Mesodermal cell (in vitro differentiated cells): ENCODE data around the gene NEMP2. TPM values are rescaled to one million over a fixed set of nuclear protein-coding genes. Genes with fewer than 3 reads are reported as not detected.

ENCODE experiments used
- H3K27ac ChIP-seq: 2 replicates; pipeline ENCODE4 v1.7.0; 2013; ENCODE audit warnings: mild to moderate bottlenecking, low read depth, low read length, moderate library complexity; ENCODE audit not compliant: severe bottlenecking
- H3K36me3 ChIP-seq: 2 replicates; pipeline ENCODE4 v1.7.1; 2013; ENCODE audit warnings: mild to moderate bottlenecking, low read length, moderate library complexity; ENCODE audit not compliant: control insufficient read depth, insufficient read depth
- H3K4me1 ChIP-seq: one replicate; pipeline ENCODE4 v1.7.1; 2013; ENCODE audit warnings: mild to moderate bottlenecking, low read length; ENCODE audit not compliant: insufficient read depth, control insufficient read depth, poor library complexity, severe bottlenecking
- H3K4me3 ChIP-seq: 2 replicates; pipeline ENCODE4 v1.7.0; 2013; ENCODE audit warnings: low read length, control low read depth, mild to moderate bottlenecking; ENCODE audit not compliant: insufficient read depth, poor library complexity, severe bottlenecking; ENCODE audit errors: extremely low read depth
- H3K9me3 ChIP-seq: 2 replicates; pipeline ENCODE4 v1.7.1; 2013; ENCODE audit warnings: mild to moderate bottlenecking, low read length, moderate library complexity; ENCODE audit not compliant: control insufficient read depth
- whole genome bisulfite sequencing, 2 experiments: methylation state at CpG; one replicate each; pipeline ENCODE4 v1.1.5; 2013; ENCODE audit warnings: missing lambda C conversion rate in 2 of 2; ENCODE audit not compliant: insufficient coverage in 2 of 2; 5-methylcytosine and 5-hydroxymethylcytosine counted together
- polyA plus RNA-seq, 2 experiments: library from polyadenylated mRNA; stranded (reverse); fragments of 50-300 nt; gene quantifications; one replicate each; pipeline ENCODE4 v1.2.3, GENCODE V29; 2013

The NEMP2 gene, protein sequence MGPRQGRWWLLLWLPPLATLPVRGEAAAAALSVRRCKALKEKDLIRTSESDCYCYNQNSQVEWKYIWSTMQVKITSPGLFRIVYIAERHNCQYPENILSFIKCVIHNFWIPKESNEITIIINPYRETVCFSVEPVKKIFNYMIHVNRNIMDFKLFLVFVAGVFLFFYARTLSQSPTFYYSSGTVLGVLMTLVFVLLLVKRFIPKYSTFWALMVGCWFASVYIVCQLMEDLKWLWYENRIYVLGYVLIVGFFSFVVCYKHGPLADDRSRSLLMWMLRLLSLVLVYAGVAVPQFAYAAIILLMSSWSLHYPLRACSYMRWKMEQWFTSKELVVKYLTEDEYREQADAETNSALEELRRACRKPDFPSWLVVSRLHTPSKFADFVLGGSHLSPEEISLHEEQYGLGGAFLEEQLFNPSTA
- polyA plus RNA-seq (2013, experiment 1 of 2), result 2.9 TPM
- polyA plus RNA-seq (2013, experiment 2 of 2), result 3.5 TPM

DNA sequence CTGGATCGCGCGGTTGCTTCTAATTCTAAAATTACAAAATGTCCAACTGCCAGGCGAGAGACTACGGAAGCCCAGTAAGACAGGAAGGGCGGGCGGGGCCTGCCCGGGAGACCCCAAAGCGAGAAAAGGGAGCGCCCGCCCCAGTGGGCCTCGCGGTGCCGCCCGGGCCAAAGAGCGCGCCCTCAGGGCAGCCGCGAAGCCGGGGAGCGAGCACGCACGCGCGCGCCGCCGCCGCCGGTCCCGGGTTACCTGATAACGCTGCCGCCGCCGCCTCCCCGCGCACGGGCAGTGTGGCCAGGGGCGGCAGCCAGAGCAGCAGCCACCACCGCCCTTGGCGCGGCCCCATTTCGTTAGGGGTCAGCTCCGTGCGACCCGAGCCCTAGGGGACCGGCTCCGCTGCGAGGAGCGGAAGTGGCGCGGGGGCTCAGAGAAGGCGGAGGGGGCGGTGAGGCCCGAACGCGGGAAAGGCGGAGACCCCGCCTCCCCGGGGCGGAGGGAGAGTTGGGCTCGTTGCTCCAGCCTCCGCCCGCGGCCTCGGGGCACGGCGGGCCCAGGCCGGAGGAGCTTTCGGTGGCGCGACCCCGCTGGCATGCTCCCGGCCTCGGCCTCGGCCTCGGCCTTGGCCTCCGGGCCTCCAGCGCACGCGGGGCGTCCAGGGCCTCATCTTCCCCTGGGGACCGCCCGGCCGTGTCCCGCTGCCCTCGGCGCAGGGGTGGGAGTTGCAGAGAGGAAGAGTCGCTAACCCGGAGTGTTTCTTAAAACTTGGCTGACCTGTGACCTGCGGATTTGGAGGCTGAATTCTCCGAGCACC lies at the start of gene NEMP2:
Gene NEMP2, minus strand, starts transcription at position 413 of the 811 bp plus-strand sequence. Its CDS starts 67 bp downstream, at position 346.
- H3K36me3 ChIP-seq, result no peaks in the 10 kb centered on the region
- 1% methylated on average over 53 to 66 of the region's 92 CpGs for WGBS, 2 experiments
- H3K27ac ChIP-seq, result peak within 1 kb of the TSS; percentile 90
- H3K4me1 ChIP-seq, result peaks cover 11% of the 10 kb centered on the region
- peaks cover 14% of the 10 kb centered on the region for H3K9me3 ChIP-seq
- H3K4me3 ChIP-seq, result peak within 1 kb of the TSS; percentile 56

DNA sequence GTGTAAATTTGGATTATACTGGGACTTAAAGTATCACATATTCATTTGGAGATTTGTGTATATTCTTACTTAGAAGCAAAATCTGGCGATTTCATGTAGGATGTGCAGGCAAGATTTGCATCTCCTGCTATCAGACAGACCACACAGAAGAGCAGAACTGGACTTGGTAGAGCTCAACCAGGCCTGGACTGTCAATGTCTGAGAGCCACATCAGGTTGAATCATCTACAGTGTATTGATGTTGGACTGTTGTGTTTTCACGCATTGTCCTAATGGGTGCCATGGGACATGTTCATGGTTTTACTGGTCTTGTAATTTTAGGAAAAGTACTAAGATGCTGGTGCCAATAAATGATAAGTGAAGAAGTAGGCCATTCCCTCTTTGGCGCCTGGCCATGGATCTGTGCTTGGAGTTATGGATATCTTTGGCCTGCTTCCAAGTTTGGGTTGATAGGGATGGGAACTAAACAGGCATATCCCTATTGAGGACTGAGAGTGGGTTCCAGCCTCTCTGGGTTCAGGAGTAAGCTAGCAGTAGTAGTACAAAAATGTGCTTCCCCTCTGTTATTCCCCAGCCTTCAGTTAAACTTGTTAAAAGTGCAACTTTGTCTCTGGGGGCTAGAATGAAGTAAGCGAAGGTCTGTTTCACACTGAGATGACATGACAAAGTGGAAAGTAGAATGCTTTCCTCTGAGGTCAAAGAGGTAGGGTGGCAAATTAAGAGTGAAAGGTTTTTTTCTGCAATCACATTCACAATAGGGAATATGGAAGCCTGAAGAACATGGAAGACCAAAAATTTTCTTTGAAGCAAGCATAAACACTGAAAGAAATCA lies 49.2 kb upstream of the NEMP2 start:
- H3K4me1 ChIP-seq, result no peaks in the 10 kb centered on the region
- WGBS, 2 experiments, result 86 to 97% methylated on average over 2 to 3 of the region's 4 CpGs
- no peak overlapping the region for H3K27ac ChIP-seq
- H3K9me3 ChIP-seq, result no peaks in the 10 kb centered on the region
- H3K4me3 ChIP-seq, result no peak overlapping the region
- no peaks in the 10 kb centered on the region for H3K36me3 ChIP-seq

GRCh38 chr2:190582736-190583506 lies 48.4 kb upstream of the NEMP2 start:
- Histone ChIP-seq H3K27ac (no peak overlapping the region), H3K36me3 (no peaks in the 10 kb centered on the region), H3K9me3 (no peaks in the 10 kb centered on the region), H3K4me3 (no peak overlapping the region), H3K4me1 (no peaks in the 10 kb centered on the region)
- 94 to 100% methylated on average over 3 to 4 of the region's 6 CpGs for WGBS, 2 experiments

DNA sequence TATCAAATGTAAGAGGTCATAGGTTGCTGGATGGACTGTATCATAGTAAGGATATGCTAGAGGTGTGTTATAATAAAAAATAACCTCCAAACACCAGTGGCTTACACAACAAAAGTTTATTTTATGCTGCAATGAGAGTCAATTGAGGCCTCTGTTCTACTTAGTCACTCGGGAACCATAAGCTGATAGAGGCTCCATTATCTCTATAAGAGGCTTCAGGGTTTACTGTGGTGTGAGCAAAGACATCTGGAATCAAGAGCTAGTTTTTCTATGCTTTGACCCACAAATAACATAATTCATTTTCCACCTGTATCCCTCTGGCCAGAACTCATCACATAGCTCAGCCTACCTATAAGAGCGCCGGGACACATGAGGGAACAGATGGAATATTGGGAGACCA lies 47.5 kb upstream of the NEMP2 start:
- Histone ChIP-seq H3K36me3 (no peaks in the 10 kb centered on the region), H3K27ac (no peak overlapping the region), H3K9me3 (no peaks in the 10 kb centered on the region), H3K4me3 (no peak overlapping the region), H3K4me1 (no peaks in the 10 kb centered on the region)
- 97 to 100% methylated on average over 1 to 3 of the region's 3 CpGs for WGBS, 2 experiments

GRCh38 chr2:190579915-190580846 lies 45.7 kb upstream of the NEMP2 start:
- H3K9me3 ChIP-seq, result no peaks in the 10 kb centered on the region
- WGBS, 2 experiments, result 87 to 100% methylated on average over 4 of the region's 7 CpGs
- H3K36me3 ChIP-seq, result no peaks in the 10 kb centered on the region
- no peaks in the 10 kb centered on the region for H3K4me1 ChIP-seq
- no peak overlapping the region for H3K27ac ChIP-seq
- H3K4me3 ChIP-seq, result no peak overlapping the region

DNA sequence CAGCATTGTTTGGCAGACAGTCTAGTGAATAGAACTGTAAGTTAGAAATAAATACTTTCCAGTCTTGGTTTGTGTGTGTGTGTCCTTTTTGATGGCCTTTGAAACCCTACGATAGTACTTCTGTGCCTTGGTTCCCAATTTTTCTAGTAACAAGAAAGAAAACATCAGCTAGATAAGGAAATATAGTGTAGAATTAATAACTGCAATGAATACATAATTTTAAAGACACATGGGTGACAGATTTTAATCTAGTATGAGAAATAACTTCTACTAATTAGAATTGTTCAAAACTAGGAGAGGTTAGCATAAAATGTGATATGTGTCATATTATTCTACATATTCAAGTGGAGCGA lies 44.5 kb upstream of the NEMP2 start:
- no peak overlapping the region for H3K4me3 ChIP-seq
- H3K9me3 ChIP-seq, result no peaks in the 10 kb centered on the region
- H3K36me3 ChIP-seq, result no peaks in the 10 kb centered on the region
- H3K4me1 ChIP-seq, result no peaks in the 10 kb centered on the region
- no CpG with 5 or more reads among the region's 2 CpGs for WGBS, 2 experiments
- no peak overlapping the region for H3K27ac ChIP-seq

DNA sequence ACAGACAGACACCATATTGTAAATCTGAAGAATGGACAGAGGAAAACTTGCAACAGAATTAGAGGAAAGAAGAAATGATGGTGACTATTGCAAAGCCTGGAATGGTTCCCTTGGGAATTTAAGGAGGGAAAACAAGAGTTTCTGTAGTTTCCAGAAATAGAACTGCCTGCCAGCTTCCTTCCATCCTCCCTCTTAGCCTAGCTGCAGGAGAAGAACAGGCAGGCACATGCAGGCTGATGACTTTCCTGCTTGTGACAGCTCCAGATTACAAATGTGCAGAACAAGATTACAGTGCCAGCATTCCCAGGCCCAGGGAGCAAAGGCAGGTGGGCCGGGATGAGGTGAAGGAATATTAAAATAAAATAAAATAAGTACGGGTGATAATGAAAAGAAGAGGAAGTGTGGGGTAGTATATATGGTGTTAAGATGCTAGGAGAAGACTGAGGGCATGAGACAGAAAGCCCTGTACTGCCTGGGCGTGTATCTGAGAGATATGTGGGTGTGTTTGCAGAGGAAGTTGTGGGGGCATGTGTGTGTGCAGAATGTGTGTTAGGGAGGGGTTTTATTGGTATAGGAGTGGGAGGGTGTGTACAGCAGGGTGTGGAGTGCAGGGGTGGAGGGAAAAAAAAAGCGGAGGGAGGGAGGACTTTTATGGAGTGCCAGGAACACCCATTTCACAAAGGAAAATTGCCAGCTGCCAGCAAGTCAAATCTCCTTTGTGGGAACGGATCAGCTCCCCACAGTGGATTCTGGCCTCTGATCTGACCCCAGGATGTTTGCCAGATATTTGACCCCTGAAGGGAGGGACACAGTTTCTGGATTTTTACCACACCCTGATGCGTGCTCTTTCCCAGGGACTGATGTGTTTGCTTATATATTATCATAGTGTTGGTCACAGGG lies 43.9 kb upstream of the NEMP2 start:
- Histone ChIP-seq H3K9me3 (no peaks in the 10 kb centered on the region), H3K4me3 (no peak overlapping the region), H3K4me1 (no peaks in the 10 kb centered on the region), H3K27ac (no peak overlapping the region), H3K36me3 (no peaks in the 10 kb centered on the region)
- 89% methylated on average over 5 to 6 of the region's 6 CpGs for WGBS, 2 experiments

- H3K27ac ChIP-seq, result no peak overlapping the region
- no peaks in the 10 kb centered on the region for H3K36me3 ChIP-seq
- H3K9me3 ChIP-seq, result no peaks in the 10 kb centered on the region
- WGBS, 2 experiments, result 90 to 97% methylated on average over 4 to 5 of the region's 6 CpGs
- no peaks in the 10 kb centered on the region for H3K4me1 ChIP-seq
- no peak overlapping the region for H3K4me3 ChIP-seq
Measured at GRCh38 chr2:190576573-190576972, 42.1 kb upstream of the NEMP2 start.

DNA sequence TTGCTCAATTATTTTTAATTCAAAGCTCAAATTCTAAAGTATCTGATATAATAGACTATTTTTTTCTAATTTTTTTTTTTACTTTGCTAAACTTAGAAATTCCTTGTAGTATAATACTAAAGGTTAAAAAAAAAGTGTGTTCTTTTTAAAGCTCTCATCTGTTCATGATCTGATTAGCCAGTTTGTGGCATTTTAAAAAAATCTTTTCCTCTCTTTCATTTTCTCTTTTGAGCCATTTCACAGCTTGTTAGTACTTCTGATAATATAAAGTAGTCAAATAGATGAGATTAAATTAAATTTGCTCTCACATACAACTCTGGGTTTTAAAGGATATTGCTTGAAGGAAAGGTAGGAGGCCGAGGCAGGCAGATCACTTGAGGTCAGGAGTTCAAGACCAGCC lies 40.7 kb upstream of the NEMP2 start:
- H3K9me3 ChIP-seq, result no peaks in the 10 kb centered on the region
- H3K4me1 ChIP-seq, result no peaks in the 10 kb centered on the region
- 100% methylated on average over 1 of the region's 1 CpG for WGBS, 2 experiments
- H3K36me3 ChIP-seq, result no peaks in the 10 kb centered on the region
- H3K27ac ChIP-seq, result no peak overlapping the region
- H3K4me3 ChIP-seq, result no peak overlapping the region
